ENCODE data around the gene HLF.

Gene HLF

GRCh38 chr17:55308613-55309391 lies 44.0 kb downstream of the HLF start:
- H3K4me3 ChIP-seq (ENCODE audit: low read depth, low read length): no peak overlapping the region
- H3K36me3 ChIP-seq: no peaks in the 10 kb centered on the region
- no peaks in the 10 kb centered on the region for H3K27me3 ChIP-seq (ENCODE audit: insufficient read depth, low read depth, severe bottlenecking)
- DNase-seq: no peak
- H3K27ac ChIP-seq: no peak overlapping the region
- TF ChIP-seq CTCF (IDR thresholded peaks at IDR 0.05; ENCODE audit: low read depth, low read length): no peak
- H3K9me3 ChIP-seq (ENCODE audit: severe bottlenecking): peaks cover 4% of the 10 kb centered on the region

DNA sequence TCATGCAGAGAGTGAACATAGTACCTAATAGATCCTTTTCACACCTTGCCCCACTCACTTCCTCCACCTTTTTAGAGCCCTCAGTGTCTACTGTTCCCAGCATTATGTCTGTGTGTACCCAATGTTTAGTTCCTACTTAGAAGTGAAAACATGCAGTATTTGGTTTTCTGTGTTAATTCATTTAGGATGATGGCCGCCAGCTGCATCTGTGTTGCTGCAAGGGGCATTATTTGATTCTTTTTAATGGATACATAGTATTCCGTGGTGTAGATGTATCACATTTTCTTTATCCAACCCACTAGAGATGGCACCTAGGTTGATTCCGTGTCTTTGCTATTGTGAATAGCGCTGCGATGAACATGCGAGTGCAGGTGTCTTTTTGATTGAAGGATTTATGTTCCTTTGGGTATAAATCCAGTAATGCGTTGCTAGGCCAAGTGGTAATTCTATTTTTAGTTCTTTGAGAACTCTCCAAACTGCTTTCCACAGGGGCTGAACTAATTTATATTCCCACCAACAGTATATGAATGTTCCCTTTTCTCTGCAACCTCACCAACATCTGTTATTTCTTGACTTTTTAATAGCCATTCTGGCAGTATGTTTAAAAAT lies 47.1 kb downstream of the HLF start:
- TF ChIP-seq CTCF (IDR thresholded peaks at IDR 0.05; ENCODE audit: low read depth, low read length): no peak
- no peak overlapping the region for H3K27ac ChIP-seq
- no peak overlapping the region for H3K4me3 ChIP-seq (ENCODE audit: low read depth, low read length)
- DNase-seq: no peak
- no peaks in the 10 kb centered on the region for H3K36me3 ChIP-seq
- H3K9me3 ChIP-seq (ENCODE audit: severe bottlenecking): peaks cover 4% of the 10 kb centered on the region
- no peaks in the 10 kb centered on the region for H3K27me3 ChIP-seq (ENCODE audit: insufficient read depth, low read depth, severe bottlenecking)

DNA sequence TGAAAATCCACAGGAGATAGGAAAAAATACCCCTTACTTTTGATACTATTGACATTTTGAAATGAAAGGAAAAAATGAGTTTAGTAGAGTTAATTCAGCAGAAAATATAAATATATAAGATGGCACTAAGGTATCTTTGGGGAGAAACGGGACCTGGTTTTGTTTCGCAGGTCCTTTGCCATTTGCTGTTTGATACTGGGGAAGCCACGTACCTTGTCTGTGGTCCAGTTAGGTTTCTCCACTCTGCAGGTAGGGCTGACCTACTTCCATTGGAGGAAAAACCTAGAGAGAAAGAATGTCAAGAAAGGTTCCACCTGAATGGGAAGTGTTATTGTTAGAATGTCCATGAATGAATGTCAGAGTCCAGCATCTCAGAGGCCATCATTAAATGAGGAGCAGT lies 48.1 kb downstream of the HLF start:
- no peaks in the 10 kb centered on the region for H3K36me3 ChIP-seq
- H3K27ac ChIP-seq: no peak overlapping the region
- DNase-seq: no peak
- TF ChIP-seq CTCF (IDR thresholded peaks at IDR 0.05; ENCODE audit: low read depth, low read length): no peak
- no peaks in the 10 kb centered on the region for H3K27me3 ChIP-seq (ENCODE audit: insufficient read depth, low read depth, severe bottlenecking)
- no peak overlapping the region for H3K4me3 ChIP-seq (ENCODE audit: low read depth, low read length)
- H3K9me3 ChIP-seq (ENCODE audit: severe bottlenecking): peaks cover 4% of the 10 kb centered on the region

- DNase-seq: no peak
- H3K9me3 ChIP-seq (ENCODE audit: severe bottlenecking): no peaks in the 10 kb centered on the region
- no peak overlapping the region for H3K27ac ChIP-seq
- no peaks in the 10 kb centered on the region for H3K36me3 ChIP-seq
- H3K27me3 ChIP-seq (ENCODE audit: insufficient read depth, low read depth, severe bottlenecking): no peaks in the 10 kb centered on the region
- TF ChIP-seq CTCF (IDR thresholded peaks at IDR 0.05; ENCODE audit: low read depth, low read length): no peak
- no peak overlapping the region for H3K4me3 ChIP-seq (ENCODE audit: low read depth, low read length)
Measured at GRCh38 chr17:55314061-55314783, 49.5 kb downstream of the HLF start.

DNA sequence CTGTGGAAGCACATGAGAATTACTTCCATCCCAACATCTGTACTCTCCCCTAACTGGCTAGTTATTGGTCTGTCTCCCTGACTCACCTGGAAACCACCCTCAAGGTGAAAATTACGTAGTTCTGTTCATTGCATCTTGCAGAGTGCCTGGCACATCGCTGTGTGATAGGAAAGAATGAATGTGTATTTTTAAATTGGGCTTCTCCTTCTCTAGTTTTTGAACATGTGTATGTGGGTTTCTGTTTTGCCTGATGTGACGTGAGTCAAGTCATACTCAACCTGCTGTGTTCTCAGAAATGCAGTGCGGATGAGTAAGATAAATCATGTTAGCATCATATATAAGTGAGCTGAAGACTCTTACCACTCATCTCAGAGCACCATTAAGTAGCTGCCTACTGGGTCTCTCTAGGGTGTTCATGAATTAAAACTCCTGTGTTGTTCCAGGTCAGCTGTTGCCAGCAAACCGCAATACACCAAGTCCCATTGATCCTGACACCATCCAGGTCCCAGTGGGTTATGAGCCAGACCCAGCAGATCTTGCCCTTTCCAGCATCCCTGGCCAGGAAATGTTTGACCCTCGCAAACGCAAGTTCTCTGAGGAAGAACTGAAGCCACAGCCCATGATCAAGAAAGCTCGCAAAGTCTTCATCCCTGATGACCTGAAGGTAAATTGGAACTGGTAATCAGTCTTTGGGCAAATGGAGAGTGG lies 50.2 kb downstream of the HLF start:
- DNase-seq: no peak
- H3K36me3 ChIP-seq: no peaks in the 10 kb centered on the region
- H3K9me3 ChIP-seq (ENCODE audit: severe bottlenecking): no peaks in the 10 kb centered on the region
- no peaks in the 10 kb centered on the region for H3K27me3 ChIP-seq (ENCODE audit: insufficient read depth, low read depth, severe bottlenecking)
- no peak overlapping the region for H3K27ac ChIP-seq
- no peak for TF ChIP-seq CTCF (IDR thresholded peaks at IDR 0.05; ENCODE audit: low read depth, low read length)
- H3K4me3 ChIP-seq (ENCODE audit: low read depth, low read length): no peak overlapping the region
